Dermis blood vessel endothelial cell (primary cell): Measurements from ENCODE around the gene PRR33. TPM values are rescaled to one million over a fixed set of nuclear protein-coding genes. Genes with fewer than 3 reads are reported as not detected.

ENCODE experiments used
- DNase-seq: peaks from one replicate; pipeline ENCODE4 v3.0.0; 2010
- total RNA-seq: library from RNA; depleted of rRNA; stranded (reverse); fragments of >200 nt; gene quantifications from 2 replicates; pipeline ENCODE4 v1.2.3, GENCODE V29; 2014

Gene PRR33
- total RNA-seq, 1 donor from 2014 or later: not detected

DNA sequence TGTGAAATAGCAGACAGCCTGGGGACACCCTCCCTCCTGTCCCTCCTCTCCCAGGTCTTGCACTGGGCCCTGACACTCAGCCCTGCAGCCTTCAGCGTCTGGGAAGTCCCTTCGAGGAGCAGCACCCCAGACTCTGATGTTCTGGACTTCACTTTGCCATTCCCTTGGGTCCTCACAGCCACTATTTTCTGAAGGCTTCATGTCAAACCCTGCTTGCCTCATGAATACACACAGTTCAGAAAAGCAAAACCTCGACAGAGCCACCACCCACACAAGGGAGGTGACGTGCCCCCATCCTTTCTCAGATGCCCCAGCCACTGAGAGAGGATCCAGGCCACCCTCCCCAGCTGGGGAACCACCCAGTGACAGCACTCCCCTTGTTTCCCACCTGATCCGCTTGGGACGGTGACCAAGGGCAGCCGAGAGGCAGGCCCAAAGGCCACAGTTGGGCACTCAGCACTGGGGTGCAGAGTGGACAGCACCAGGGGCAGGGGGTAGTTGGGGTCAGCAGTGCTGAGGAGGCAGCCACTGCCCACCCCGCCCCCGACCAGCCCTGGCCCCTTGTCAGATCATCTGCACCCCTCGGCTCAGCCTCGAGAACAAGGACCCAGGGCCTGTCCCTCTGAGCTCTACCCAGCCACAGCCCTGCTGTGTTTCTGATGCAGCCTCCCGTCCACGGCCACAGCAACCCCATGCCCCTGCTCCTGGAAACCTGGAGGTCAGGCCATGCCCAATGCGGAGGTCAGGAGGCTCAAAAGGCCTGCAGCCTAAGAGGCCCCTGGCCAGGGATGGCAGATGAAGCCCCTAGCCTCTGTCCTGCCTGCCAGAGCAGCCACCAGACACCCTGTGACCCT lies 24.7 kb upstream of the PRR33 start:
- DNase-seq: no peak

DNA sequence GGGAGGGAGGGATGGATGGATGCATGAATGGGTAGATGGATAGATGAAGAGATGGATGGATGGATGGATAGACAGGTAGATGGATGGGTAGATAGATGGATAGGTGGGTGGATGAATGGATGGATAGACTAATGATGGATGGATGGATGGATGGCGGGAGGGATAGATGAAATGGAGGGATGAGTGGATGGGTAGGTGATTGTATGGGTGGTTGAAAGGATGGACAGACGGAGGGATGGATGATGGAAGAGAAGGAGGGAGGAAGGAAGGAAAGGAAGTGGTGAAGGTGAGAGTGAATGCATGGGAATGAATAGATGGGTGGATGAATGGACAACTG lies 24.1 kb upstream of the PRR33 start:
- no peak for DNase-seq

DNA sequence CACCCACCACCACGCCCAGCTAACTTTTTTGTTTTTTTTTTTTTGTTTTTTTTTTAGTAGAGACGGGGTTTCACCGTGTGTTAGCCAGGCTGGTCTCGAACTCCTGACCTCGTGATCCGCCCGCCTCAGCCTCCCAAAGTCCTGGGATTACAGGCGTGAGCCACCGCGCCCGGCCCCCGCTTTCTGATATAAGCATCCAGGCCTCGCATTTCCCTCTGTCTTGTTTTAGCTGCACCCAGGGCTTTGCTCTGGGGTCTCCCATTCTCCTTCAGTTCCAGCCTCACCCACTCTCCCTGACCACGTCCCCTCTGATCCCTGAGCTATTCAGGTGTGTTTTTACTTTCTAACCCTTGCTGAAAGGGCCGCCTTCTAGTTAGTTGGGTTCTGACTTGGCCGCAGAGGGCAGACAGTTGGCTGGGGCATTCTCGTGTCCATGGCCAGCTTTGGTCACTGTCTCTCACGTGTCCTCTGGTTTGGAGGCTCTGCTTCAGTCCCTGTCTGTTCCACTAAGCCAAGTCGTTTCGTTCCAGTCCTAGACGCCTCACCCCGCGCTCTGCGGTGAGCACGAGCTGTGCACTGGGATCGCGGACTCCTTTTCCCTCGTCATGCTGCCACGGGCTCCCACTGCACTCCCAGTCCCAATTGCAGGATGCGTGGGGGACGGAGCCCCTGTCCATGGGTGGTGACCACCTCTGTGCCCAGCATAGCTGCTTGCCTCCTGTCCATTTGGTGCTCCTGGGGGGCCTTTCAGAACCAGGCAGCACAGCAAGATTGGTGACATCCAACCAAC lies 21.8 kb upstream of the PRR33 start:
- DNase-seq: no peak

- no peak for DNase-seq
These were observed 20.7 kb upstream of the PRR33 start for GRCh38 chr11:1912289-1912878.

DNA sequence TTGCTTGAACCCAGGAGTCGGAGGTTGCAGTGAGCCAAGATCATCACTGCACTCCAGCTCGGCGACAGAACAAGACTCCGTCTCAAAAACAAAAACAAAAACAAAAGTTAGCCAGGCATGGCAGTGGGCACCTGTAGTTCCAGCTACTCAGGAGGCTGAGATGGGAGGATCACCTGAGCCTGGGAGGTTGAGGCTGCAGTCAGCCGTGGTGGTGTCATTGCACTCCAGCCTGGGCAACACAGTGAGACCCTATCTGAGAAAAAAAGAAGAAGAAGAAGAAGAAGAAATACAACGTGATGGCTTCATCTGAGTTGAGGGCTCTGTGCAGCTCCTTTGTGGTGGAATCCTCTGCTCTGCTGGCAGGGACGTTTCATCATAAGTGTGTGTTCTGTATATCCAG lies 17.8 kb upstream of the PRR33 start:
- DNase-seq: no peak

- peak; percentile 95 for DNase-seq
These were observed 16.9 kb upstream of the PRR33 start for GRCh38 chr11:1908618-1909017.

- peak; percentile 27 for DNase-seq
These were observed 15.1 kb upstream of the PRR33 start for GRCh38 chr11:1906611-1907423.

- peak; percentile 71 for DNase-seq
These were observed 14.5 kb upstream of the PRR33 start for GRCh38 chr11:1906181-1906580.

GRCh38 chr11:1899686-1900085 lies 8.0 kb upstream of the PRR33 start:
- DNase-seq: peak; percentile 64

DNA sequence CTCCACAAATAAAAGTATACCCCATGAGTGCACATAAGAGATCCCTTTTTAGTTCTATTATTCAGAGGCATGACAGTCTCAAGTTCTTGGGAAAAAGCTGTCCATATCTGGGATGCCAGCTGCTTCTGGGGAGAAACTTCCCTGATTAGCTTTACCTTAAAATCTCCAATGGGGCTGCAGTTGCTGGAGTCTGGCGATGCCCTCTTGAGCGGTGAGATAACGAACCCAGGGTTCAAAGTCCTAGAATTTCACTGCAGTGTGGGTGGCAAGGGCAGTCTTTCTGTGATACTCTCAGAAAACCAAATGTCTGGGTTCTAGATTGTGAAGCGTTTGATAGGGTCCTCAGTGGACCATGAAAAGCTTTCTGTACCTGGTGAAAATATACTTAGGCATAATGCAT lies 7.4 kb upstream of the PRR33 start:
- DNase-seq: no peak

- DNase-seq: no peak
These were observed 5.2 kb upstream of the PRR33 start for GRCh38 chr11:1896923-1897322.

DNA sequence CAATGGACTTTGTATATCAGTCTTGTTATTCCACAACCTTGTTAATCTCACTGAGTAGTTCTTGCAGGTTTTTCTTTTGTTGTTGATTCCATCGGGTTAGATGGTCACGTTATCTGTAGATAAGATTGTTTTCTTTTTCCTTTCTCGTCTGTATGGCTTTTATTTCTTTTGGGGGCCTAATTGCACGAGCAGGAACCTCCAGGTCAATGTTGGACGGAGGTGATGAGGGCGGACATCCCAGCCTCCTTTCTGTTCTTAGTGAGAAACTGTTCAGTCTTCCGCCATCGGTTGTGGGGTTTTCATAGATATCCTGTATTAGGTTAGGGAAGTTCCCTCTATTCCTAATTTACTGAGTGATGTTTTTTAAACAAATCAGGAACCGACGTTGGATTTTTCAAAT lies 4.8 kb upstream of the PRR33 start:
- DNase-seq: no peak

DNA sequence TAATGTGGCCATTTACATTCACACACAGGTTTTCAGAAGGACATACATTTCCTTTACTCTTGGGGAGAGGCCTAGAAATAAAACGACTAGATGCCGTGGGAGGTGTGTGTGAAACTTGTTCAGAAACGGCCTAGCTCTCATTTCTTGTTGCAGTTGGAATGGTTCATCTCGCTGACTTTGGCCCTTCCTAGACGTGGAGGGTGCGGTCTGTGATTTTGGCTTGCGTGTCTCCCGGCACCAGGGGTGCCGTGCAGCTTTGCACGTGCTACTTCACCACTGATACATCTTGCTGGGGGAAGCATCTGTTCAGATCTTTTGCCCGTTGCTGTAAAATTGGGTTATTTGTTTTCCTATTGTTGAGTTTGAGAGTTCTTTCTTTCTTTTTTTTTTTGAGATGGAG lies 3.1 kb upstream of the PRR33 start:
- DNase-seq: no peak

GRCh38 chr11:1893581-1894359 lies 2.1 kb upstream of the PRR33 start:
- no peak for DNase-seq

GRCh38 chr11:1892558-1892957 lies 863 bp upstream of the PRR33 start:
- DNase-seq: no peak

- no peak for DNase-seq
These were observed 421 bp upstream of the PRR33 start for GRCh38 chr11:1892116-1892515.

GRCh38 chr11:1890856-1891830 lies 552 bp downstream of the PRR33 start:
- no peak for DNase-seq

DNA sequence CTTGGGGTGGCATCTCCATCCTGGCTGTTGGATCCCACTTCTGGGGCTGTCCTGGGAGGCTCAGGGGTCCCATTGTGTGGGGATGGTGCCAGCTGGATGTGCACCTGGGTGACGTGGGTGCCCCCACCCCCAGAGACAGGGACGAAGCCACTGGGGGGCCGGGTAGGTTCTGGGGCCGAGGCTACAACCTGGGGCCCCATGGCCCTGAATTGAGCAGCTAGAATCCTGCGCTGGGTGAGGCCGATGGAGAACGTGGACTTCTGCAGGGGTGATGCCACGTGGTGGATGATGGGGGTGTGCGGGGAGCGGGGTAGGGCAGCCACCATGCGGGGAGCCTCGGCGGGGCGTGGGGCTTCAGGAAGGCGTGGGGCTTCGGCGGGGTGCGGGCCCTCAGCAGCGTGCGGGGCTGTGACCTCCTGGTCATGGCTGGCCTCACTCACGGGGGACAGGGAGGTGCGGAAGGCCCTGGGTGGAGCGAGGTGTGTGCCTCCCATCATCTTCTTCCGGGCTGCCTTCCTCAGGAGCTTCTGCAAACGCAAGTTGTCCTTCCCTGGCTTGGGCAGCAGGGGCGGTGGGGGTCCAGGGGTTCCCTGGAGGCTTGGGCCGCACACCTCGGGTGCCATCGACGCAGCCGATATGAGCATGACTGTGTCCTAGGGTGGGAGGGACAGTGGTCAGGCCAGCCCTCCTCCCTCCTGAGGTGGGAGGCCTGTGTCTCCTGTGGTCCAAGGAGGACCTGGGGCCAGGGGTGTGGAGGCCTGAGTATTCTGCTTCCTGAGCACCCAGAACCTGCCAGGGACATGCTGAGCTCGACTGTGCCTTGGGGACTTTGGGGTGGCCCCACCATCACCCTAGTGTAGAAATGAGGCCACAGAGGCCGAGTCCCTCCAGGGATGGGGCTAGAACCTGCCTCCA lies 1.5 kb downstream of the PRR33 start:
- DNase-seq: no peak

- no peak for DNase-seq
These were observed 2.3 kb downstream of the PRR33 start for GRCh38 chr11:1889224-1889930.
